K562 (cell line): ENCODE measurements around the gene HOXA4. TPM values are rescaled to one million over a fixed set of nuclear protein-coding genes. Genes with fewer than 3 reads are reported as not detected.

Experiments used
- BCOR ChIP-seq: fragments of 450-650 bp; IDR thresholded peaks from 2 replicates; pipeline ENCODE4 v1.6.1; 2016
- DEAF1 ChIP-seq: fragments of 450-650 bp; formaldehyde crosslinking; IDR thresholded peaks from 2 replicates; pipeline ENCODE4 v1.4.0; 2020; ENCODE audit warnings: mild to moderate bottlenecking, moderate library complexity
- HMGXB4 ChIP-seq: sonication (generic); formaldehyde crosslinking; IDR thresholded peaks from 2 replicates; pipeline ENCODE4 v1.8.1; 2023; ENCODE audit warnings: mild to moderate bottlenecking, missing genetic modification reagents
- ZNF384 ChIP-seq: IDR thresholded peaks from 2 replicates; pipeline ENCODE4 v1.6.1; 2012; ENCODE audit warnings: low read depth, low read length, improper control_type of control experiment
- polyA plus RNA-seq, 8 experiments: library from polyadenylated mRNA; depleted of rRNA in 4 of 8; stranded (reverse) in 5 of 8; unstranded in 3 of 8; fragments of >200 nt; fragmentation: Nextera tagmentation in 2 of 8; fragmentation: Illumina TruSeq in 1 of 8; extraction: Ambion mirVana in 2 of 8; extraction: Trizol in 1 of 8; gene quantifications; 2 replicates each; pipeline versions ENCODE4 v1.2.1 to v1.2.3, GENCODE V29; 2011 to 2014; ENCODE audit warnings: inconsistent platforms in 1 of 8, missing spikeins in 1 of 8
- total RNA-seq, 7 experiments: library from RNA; depleted of rRNA in 6 of 7; stranded (reverse); fragments of >200 nt in 6 of 7; fragmentation: Illumina TruSeq in 2 of 7; extraction: Trizol in 2 of 7; gene quantifications; 2 replicates each; pipeline versions ENCODE4 v1.2.1 to v1.2.3, GENCODE V29; 2011 to 2021; ENCODE audit warnings: low replicate concordance in 1 of 7
- TF ChIP-seq, protein P1 (sequence below), 2 experiments: IDR thresholded peaks; 2 replicates each; pipeline ENCODE4 v1.6.1; 2012; ENCODE audit warnings: improper control_type of control experiment in 2 of 2, low read depth in 2 of 2, low read length in 2 of 2, borderline replicate concordance in 1 of 2

HOXA4 gene
- total and polyA plus RNA-seq, 9 of the 15 experiments (the other 6 are each of a cell fraction or from before 2014, with no cell fraction given) = not detected

DNA sequence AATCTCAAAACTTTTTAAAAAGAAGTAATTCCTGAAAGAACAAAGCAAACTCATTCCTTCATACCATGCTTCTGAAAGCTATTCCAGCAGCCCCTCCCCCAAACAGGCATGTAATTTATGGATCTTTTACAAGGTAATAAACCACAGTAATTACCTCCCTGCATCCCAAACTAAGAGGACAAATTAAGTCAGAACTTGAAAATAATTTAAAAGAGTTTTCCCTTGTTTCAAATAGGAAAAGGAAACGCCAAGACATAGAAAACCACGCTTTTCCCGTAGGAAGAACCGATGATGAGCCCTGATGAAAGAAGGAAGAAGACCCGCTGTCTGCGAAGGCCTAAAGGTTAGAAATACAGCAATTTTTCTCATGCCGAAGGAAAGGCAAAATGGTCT, 8.9 kb downstream of the HOXA4 start (continued):
- TF ChIP-seq DEAF1 (no peak), HMGXB4 (CRISPR knock-in tag) (no peak), BCOR (no peak), ZNF384 (no peak)
- TF ChIP-seq, protein P1, sequence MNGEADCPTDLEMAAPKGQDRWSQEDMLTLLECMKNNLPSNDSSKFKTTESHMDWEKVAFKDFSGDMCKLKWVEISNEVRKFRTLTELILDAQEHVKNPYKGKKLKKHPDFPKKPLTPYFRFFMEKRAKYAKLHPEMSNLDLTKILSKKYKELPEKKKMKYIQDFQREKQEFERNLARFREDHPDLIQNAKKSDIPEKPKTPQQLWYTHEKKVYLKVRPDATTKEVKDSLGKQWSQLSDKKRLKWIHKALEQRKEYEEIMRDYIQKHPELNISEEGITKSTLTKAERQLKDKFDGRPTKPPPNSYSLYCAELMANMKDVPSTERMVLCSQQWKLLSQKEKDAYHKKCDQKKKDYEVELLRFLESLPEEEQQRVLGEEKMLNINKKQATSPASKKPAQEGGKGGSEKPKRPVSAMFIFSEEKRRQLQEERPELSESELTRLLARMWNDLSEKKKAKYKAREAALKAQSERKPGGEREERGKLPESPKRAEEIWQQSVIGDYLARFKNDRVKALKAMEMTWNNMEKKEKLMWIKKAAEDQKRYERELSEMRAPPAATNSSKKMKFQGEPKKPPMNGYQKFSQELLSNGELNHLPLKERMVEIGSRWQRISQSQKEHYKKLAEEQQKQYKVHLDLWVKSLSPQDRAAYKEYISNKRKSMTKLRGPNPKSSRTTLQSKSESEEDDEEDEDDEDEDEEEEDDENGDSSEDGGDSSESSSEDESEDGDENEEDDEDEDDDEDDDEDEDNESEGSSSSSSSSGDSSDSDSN (IDR thresholded peaks at IDR 0.05; ENCODE audit: borderline replicate concordance in 1 of 2, low read depth in 2 of 2, low read length in 2 of 2) = no peak
